Myocyte (in vitro differentiated cells): ENCODE measurements around the gene KREMEN1. TPM values are rescaled to one million over a fixed set of nuclear protein-coding genes. Genes with fewer than 3 reads are reported as not detected.

ENCODE experiments used
- total RNA-seq: library from RNA; depleted of rRNA; stranded (reverse); fragments of >200 nt; gene quantifications from 2 replicates; pipeline ENCODE4 v1.2.3, GENCODE V29; 2014

KREMEN1 gene
- total RNA-seq, 1 donor from 2014 or later, result 84.1 TPM

Other genes starting within 250 kb of the KREMEN1 start
- 12.3 and 13.9 TPM in 2 replicates for gene ZNRF3, start 189.5 kb upstream of the KREMEN1 start, total RNA-seq
- not detected in 2 replicates for gene C22orf31, start 11.2 kb upstream of the KREMEN1 start, total RNA-seq
- 2.3 and 4.0 TPM in 2 replicates for gene EMID1, start 132.9 kb downstream of the KREMEN1 start, total RNA-seq
- 47.7 and 48.4 TPM in 2 replicates for gene RHBDD3, start 194.9 kb downstream of the KREMEN1 start, total RNA-seq
- gene EWSR1, start 195.2 kb downstream of the KREMEN1 start, total RNA-seq, result 232 and 242 TPM in 2 replicates
- gene GAS2L1, start 233.6 kb downstream of the KREMEN1 start, total RNA-seq, result 20.4 and 34.9 TPM in 2 replicates
- 2.5 and 9.5 TPM in 2 replicates for gene RASL10A, start 242.7 kb downstream of the KREMEN1 start, total RNA-seq